K562 (cell line): ENCODE data around the gene ZNF280D. TPM values are rescaled to one million over a fixed set of nuclear protein-coding genes. Genes with fewer than 3 reads are reported as not detected.

Experiments used
- ARID4B ChIP-seq: sonication (generic); formaldehyde crosslinking; IDR thresholded peaks from 2 replicates; pipeline ENCODE4 v1.8.0; 2022; ENCODE audit warnings: mild to moderate bottlenecking, missing genetic modification reagents
- ATF7 ChIP-seq: fragments of 450-650 bp; IDR thresholded peaks from 2 replicates; pipeline ENCODE4 v1.7.1; 2014; ENCODE audit warnings: mild to moderate bottlenecking, moderate library complexity
- CHCHD3 ChIP-seq: fragments of 250-450 bp; sonication (Bioruptor Pico); IDR thresholded peaks from 2 replicates; pipeline ENCODE4 v2.1.2; 2022; ENCODE audit warnings: mild to moderate bottlenecking
- CREB1 ChIP-seq, 2 experiments: sonication (generic) in 1 of 2; formaldehyde crosslinking in 1 of 2; IDR thresholded peaks; 2 replicates each; pipeline versions ENCODE4 v1.6.1 to v1.8.0; 2012 to 2022; ENCODE audit warnings: inconsistent platforms in 1 of 2, mild to moderate bottlenecking in 1 of 2, missing genetic modification reagents in 1 of 2, moderate library complexity in 1 of 2
- HNRNPUL1 ChIP-seq: fragments of 200-400 bp; formaldehyde crosslinking; IDR thresholded peaks from 2 replicates; pipeline ENCODE4 v1.6.1; 2017; ENCODE audit warnings: low read length
- MCM5 ChIP-seq: fragments of 450-650 bp; IDR thresholded peaks from 2 replicates; pipeline ENCODE4 v1.6.1; 2016; ENCODE audit warnings: low read depth
- THRAP3 ChIP-seq: fragments of 450-650 bp; IDR thresholded peaks from 2 replicates; pipeline ENCODE4 v1.6.1; 2016; ENCODE audit warnings: mild to moderate bottlenecking, inconsistent platforms, borderline replicate concordance
- ZNF165 ChIP-seq: fragments of 250-450 bp; sonication (Bioruptor Pico); IDR thresholded peaks from 2 replicates; pipeline ENCODE4 v1.4.0; 2020; ENCODE audit warnings: borderline replicate concordance
- ZNF395 ChIP-seq: fragments of 200-800 bp; sonication (Bioruptor generic); IDR thresholded peaks from 2 replicates; pipeline ENCODE4 v1.6.1; 2017; ENCODE audit warnings: missing genetic modification characterization, missing compliant biosample characterization
- ZNF668 ChIP-seq: fragments of 250-450 bp; sonication (Bioruptor Pico); IDR thresholded peaks from 2 replicates; pipeline ENCODE4 v1.8.0; 2022; ENCODE audit warnings: mild to moderate bottlenecking, inconsistent platforms
- ZNF764 ChIP-seq: fragments of 250-450 bp; sonication (Bioruptor Pico); IDR thresholded peaks from 2 replicates; pipeline ENCODE4 v1.4.0; 2020; ENCODE audit warnings: low read depth, mild to moderate bottlenecking, moderate library complexity
- polyA plus RNA-seq, 8 experiments: library from polyadenylated mRNA; depleted of rRNA in 4 of 8; stranded (reverse) in 5 of 8; unstranded in 3 of 8; fragments of >200 nt; fragmentation: Nextera tagmentation in 2 of 8; fragmentation: Illumina TruSeq in 1 of 8; extraction: Ambion mirVana in 2 of 8; extraction: Trizol in 1 of 8; gene quantifications; 2 replicates each; pipeline versions ENCODE4 v1.2.1 to v1.2.3, GENCODE V29; 2011 to 2014; ENCODE audit warnings: inconsistent platforms in 1 of 8, missing spikeins in 1 of 8
- total RNA-seq, 7 experiments: library from RNA; depleted of rRNA in 6 of 7; stranded (reverse); fragments of >200 nt in 6 of 7; fragmentation: Illumina TruSeq in 2 of 7; extraction: Trizol in 2 of 7; gene quantifications; 2 replicates each; pipeline versions ENCODE4 v1.2.1 to v1.2.3, GENCODE V29; 2011 to 2021; ENCODE audit warnings: low replicate concordance in 1 of 7
- TF ChIP-seq, protein P1 (sequence below), 2 experiments: fragments of 150-350 bp in 1 of 2; IDR thresholded peaks; 2 replicates each; pipeline ENCODE4 v1.6.1; 2012 to 2016; ENCODE audit warnings: low read depth in 2 of 2, low read length in 2 of 2, mild to moderate bottlenecking in 1 of 2, moderate library complexity in 1 of 2
- TF ChIP-seq, protein P2 (sequence below): sonication (generic); formaldehyde crosslinking; IDR thresholded peaks from 2 replicates; pipeline ENCODE4 v1.8.1; 2023; ENCODE audit warnings: mild to moderate bottlenecking, missing genetic modification reagents
- TF ChIP-seq, protein P3 (sequence below): fragments of 450-650 bp; formaldehyde crosslinking; IDR thresholded peaks from 2 replicates; pipeline ENCODE4 v1.4.0; 2020; ENCODE audit warnings: mild to moderate bottlenecking, moderate library complexity

Gene ZNF280D
- total and polyA plus RNA-seq, 9 of the 15 experiments (the other 6 are each of a cell fraction or from before 2014, with no cell fraction given), result 8.3 to 21.8 (median 18.4) TPM

DNA sequence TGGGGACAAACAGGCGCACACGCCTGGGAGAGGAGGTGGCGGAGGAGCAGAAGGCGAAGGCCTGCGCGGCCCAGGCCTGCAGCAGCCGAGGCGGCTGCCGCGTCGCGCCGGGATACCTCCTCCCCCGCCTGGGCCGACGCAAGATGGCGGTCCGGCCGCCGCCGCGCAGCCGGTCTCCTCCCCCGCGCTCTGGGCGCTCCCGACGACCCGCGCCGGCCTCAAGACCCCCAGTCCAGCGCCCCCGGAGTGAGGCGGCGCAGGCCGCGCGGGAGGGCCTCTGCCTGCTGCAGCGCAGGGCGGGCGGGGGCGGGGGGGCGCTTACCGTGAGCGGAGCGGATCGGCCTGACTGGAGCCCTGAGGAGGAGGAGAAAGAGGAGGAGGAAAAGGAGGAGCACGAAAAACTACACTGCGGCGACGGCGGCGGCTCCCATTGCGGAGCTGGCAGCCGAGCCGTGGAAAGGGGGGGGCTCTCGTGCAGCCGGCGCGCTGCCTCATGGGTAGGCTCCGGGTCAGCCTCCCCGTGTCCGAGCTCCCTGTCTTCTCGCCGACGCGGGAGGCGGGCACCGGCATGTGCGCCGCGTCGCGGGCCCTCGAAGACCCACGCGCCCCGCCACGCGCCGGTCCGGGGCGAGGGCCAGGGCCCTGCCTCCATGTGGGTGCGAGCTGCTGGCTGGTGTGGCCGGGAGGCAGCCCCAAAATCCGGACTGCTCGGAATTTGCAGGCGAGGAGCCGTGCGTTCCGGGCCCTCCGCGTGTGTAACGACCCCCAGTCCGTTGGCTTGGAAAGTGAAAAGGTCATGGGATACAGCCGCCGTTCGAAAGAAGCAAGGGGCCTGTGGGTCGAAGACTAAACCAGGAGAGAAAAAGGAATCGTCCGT lies at the start of gene ZNF280D (continued):
- TF ChIP-seq, protein P1, sequence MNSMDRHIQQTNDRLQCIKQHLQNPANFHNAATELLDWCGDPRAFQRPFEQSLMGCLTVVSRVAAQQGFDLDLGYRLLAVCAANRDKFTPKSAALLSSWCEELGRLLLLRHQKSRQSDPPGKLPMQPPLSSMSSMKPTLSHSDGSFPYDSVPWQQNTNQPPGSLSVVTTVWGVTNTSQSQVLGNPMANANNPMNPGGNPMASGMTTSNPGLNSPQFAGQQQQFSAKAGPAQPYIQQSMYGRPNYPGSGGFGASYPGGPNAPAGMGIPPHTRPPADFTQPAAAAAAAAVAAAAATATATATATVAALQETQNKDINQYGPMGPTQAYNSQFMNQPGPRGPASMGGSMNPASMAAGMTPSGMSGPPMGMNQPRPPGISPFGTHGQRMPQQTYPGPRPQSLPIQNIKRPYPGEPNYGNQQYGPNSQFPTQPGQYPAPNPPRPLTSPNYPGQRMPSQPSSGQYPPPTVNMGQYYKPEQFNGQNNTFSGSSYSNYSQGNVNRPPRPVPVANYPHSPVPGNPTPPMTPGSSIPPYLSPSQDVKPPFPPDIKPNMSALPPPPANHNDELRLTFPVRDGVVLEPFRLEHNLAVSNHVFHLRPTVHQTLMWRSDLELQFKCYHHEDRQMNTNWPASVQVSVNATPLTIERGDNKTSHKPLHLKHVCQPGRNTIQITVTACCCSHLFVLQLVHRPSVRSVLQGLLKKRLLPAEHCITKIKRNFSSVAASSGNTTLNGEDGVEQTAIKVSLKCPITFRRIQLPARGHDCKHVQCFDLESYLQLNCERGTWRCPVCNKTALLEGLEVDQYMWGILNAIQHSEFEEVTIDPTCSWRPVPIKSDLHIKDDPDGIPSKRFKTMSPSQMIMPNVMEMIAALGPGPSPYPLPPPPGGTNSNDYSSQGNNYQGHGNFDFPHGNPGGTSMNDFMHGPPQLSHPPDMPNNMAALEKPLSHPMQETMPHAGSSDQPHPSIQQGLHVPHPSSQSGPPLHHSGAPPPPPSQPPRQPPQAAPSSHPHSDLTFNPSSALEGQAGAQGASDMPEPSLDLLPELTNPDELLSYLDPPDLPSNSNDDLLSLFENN (IDR thresholded peaks at IDR 0.05; ENCODE audit: low read depth in 2 of 2, low read length in 2 of 2), result no peak
- TF ChIP-seq ZNF165, result peak; percentile 77; the same call in 1 of the 2 replicates
- TF ChIP-seq ZNF764 (CRISPR knock-in tag), result no peak
- TF ChIP-seq, protein P2, sequence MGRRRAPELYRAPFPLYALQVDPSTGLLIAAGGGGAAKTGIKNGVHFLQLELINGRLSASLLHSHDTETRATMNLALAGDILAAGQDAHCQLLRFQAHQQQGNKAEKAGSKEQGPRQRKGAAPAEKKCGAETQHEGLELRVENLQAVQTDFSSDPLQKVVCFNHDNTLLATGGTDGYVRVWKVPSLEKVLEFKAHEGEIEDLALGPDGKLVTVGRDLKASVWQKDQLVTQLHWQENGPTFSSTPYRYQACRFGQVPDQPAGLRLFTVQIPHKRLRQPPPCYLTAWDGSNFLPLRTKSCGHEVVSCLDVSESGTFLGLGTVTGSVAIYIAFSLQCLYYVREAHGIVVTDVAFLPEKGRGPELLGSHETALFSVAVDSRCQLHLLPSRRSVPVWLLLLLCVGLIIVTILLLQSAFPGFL (CRISPR knock-in tag), result 0 out of 2 replicates have a peak, but pooled peaks have one; percentile 59
- TF ChIP-seq ZNF668 (CRISPR knock-in tag), result peak; percentile 92
- peak; percentile 67 for TF ChIP-seq ATF7
- TF ChIP-seq CHCHD3 (CRISPR knock-in tag), result no peak
- no peak for TF ChIP-seq MCM5
- TF ChIP-seq ZNF395 (CRISPR knock-in tag), result peak; percentile 98
- TF ChIP-seq, protein P3, sequence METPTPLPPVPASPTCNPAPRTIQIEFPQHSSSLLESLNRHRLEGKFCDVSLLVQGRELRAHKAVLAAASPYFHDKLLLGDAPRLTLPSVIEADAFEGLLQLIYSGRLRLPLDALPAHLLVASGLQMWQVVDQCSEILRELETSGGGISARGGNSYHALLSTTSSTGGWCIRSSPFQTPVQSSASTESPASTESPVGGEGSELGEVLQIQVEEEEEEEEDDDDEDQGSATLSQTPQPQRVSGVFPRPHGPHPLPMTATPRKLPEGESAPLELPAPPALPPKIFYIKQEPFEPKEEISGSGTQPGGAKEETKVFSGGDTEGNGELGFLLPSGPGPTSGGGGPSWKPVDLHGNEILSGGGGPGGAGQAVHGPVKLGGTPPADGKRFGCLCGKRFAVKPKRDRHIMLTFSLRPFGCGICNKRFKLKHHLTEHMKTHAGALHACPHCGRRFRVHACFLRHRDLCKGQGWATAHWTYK (CRISPR knock-in tag), result peak; percentile 94
- peak; percentile 89 for TF ChIP-seq ARID4B (CRISPR knock-in tag)
- TF ChIP-seq CREB1 (IDR thresholded peaks at IDR 0.05), result peak; percentile 57
- TF ChIP-seq CREB1 (CRISPR knock-in tag; IDR thresholded peaks at IDR 0.05), result peak; percentile 91
- TF ChIP-seq THRAP3, result no peak
- no peak for TF ChIP-seq HNRNPUL1
